Stimulated activated CD8-positive, alpha-beta memory T cell treated with anti-CD3 and anti-CD28 coated beads, Interleukin-15, amount 100 ng/mL, for 24 hours (primary cell): ENCODE results near the gene OR5K3.
"Not testable (repeated sequence)": the region's sequence is repeated elsewhere in the genome, so short reads cannot be mapped to it uniquely, and the experiment has no call there.

ENCODE experiments used
- DNase-seq: peaks from one replicate; pipeline ENCODE4 v3.0.0-alpha.2; 2020; ENCODE audit warnings: low read depth

OR5K3 gene

GRCh38 chr3:98390366-98390765 lies at the start of gene OR5K3:
Gene OR5K3, plus strand, starts transcription at chr3:98390666. Its CDS starts 0 bp downstream, at chr3:98390666.
- no peak for DNase-seq

- DNase-seq = no peak
These were observed 48.7 kb upstream of the OR5K3 start for GRCh38 chr3:98341758-98342157.

GRCh38 chr3:98343647-98344507 lies 46.6 kb upstream of the OR5K3 start:
- no peak for DNase-seq

GRCh38 chr3:98350082-98350481 lies 40.4 kb upstream of the OR5K3 start:
- no peak for DNase-seq

- DNase-seq = no peak
These were observed 36.9 kb upstream of the OR5K3 start, which contains the start of gene OR5K4 for GRCh38 chr3:98353554-98353953. Gene OR5K4, plus strand, starts transcription at chr3:98353854. Its CDS starts 0 bp downstream, at chr3:98353854.

- DNase-seq = no peak
These were observed 31.2 kb upstream of the OR5K3 start for GRCh38 chr3:98359250-98359649.

GRCh38 chr3:98359993-98360675 lies 30.3 kb upstream of the OR5K3 start:
- DNase-seq = no peak

- no peak for DNase-seq
These were observed 29.8 kb upstream of the OR5K3 start for GRCh38 chr3:98360681-98361080.

GRCh38 chr3:98361289-98361688 lies 29.2 kb upstream of the OR5K3 start:
- DNase-seq = no peak

GRCh38 chr3:98367464-98368246 lies 22.8 kb upstream of the OR5K3 start:
- DNase-seq = no peak

GRCh38 chr3:98371186-98371585 lies 19.3 kb upstream of the OR5K3 start:
- DNase-seq = no peak

GRCh38 chr3:98371853-98372252 lies 18.6 kb upstream of the OR5K3 start:
- no peak for DNase-seq

GRCh38 chr3:98372445-98372844 lies 18.0 kb upstream of the OR5K3 start:
- DNase-seq = no peak

GRCh38 chr3:98376631-98377030 lies 13.8 kb upstream of the OR5K3 start:
- no peak for DNase-seq

- DNase-seq = no peak
These were observed 2.3 kb upstream of the OR5K3 start for GRCh38 chr3:98388147-98388546.

GRCh38 chr3:98395101-98395500 lies 4.6 kb downstream of the OR5K3 start:
- DNase-seq = no peak

- DNase-seq = not testable (repeated sequence)
These were observed 6.0 kb downstream of the OR5K3 start for GRCh38 chr3:98396482-98396881.

GRCh38 chr3:98398513-98398912 lies 8.0 kb downstream of the OR5K3 start:
- DNase-seq = no peak

- no peak for DNase-seq
These were observed 12.0 kb downstream of the OR5K3 start for GRCh38 chr3:98402507-98402906.

GRCh38 chr3:98404010-98404409 lies 13.5 kb downstream of the OR5K3 start:
- DNase-seq = no peak

- no peak for DNase-seq
These were observed 15.6 kb downstream of the OR5K3 start for GRCh38 chr3:98406034-98406433.

GRCh38 chr3:98432575-98432974 lies 42.1 kb downstream of the OR5K3 start:
- DNase-seq = no peak

- no peak for DNase-seq
These were observed 43.3 kb downstream of the OR5K3 start for GRCh38 chr3:98433764-98434163.
